T47D (cell line): ENCODE measurements around the gene SSH2.
"Not testable (repeated sequence)": the region's sequence is repeated elsewhere in the genome, so short reads cannot be mapped to it uniquely, and the experiment has no call there.

ENCODE experiments used
- DNase-seq, 2 experiments: peaks; one replicate each; pipeline versions ENCODE4 v3.0.0 to v3.0.0-alpha.2; 2011 to 2012; ENCODE audit warnings: low read depth in 1 of 2, low spot score in 1 of 2
- JUND ChIP-seq: IDR thresholded peaks from 2 replicates; pipeline ENCODE4 v1.6.1; 2012; ENCODE audit warnings: low read depth
- in situ Hi-C: cut with HindIII; loops from 2 replicates; pipeline ENCODE4 v1.10.0; 2016; ENCODE audit warnings: low sequenced_read_pairs, low pct_unique_long_range_greater_than_20kb

Gene SSH2

GRCh38 chr17:29796652-29797051 lies 133.4 kb downstream of the SSH2 start:
- in situ Hi-C loops, result no loop called here
- no peak for TF ChIP-seq JUND

DNA sequence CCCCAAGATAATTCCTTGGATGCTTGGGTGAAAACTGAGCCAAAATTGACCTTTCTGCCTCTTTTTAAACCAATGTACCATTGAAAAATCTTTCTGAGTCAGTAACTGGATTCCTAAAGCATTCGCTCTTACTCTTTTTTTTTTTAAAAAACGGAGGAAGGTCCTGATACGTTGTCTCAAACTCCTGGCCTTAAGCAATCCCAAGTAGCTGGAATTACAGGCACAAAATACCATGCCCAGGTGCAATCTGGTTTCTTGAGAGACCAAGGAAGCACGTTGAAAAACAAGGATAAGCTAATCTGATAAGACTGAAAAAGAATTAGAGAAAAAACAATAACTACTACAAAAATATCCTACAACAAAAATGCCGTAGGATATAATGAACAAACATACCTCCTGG lies 136.5 kb downstream of the SSH2 start:
- no peak for DNase-seq
- no peak for TF ChIP-seq JUND
- in situ Hi-C loops, result no loop called here

More at GRCh38 chr17:29796652-29797051, 133.4 kb downstream of the SSH2 start:
- DNase-seq, result no peak

- TF ChIP-seq JUND, result no peak
- DNase-seq, result no peak
- in situ Hi-C loops, result no loop called here
These were observed 138.5 kb downstream of the SSH2 start for GRCh38 chr17:29791336-29792080.

GRCh38 chr17:29789196-29790170 lies 140.5 kb downstream of the SSH2 start:
- DNase-seq, result no peak
- TF ChIP-seq JUND, result no peak
- in situ Hi-C loops, result no loop called here

DNA sequence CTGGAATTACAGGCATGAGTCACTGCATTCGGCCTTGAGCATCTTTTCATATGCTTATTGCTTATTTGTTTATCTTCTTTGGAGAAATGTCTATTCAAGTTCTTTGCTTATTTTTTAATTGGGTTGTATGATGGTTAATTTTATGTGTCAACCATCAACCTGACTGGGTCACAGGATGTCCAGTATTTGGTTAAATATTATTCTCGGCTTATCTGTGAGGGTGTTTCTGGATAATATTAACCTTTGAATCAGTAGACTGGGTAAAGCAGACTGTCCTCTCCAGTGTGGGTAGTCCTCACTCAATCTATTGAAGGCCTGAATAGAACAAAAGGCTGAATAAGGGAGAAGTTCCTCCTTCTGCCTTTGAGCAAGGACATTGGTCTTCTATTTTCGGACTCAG lies 142.0 kb downstream of the SSH2 start:
- in situ Hi-C loops, result no loop called here
- TF ChIP-seq JUND, result no peak
- DNase-seq, result no peak

DNA sequence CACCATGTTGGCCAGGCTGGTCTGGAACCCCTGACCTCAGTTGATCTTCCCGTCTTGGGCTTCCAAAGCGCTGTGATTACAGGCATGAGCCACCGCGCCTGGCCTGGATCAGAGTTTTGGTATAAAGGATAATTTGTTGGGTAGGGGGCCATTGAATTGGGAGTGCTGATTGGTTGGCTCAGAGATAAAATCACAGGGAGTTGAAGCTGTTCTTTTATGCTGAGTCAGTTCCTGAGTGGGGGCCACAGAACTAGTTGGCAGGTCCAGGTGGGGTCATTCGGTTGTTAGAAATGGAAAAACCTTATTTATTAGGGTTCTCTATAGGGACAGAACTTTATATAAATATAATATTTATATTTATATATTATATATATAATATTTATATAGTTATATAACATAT lies 147.1 kb downstream of the SSH2 start:
- no peak for TF ChIP-seq JUND
- DNase-seq, result no peak
- in situ Hi-C loops, result no loop called here

- DNase-seq, in situ Hi-C loops: not testable (repeated sequence)
These were observed 150.2 kb downstream of the SSH2 start for GRCh38 chr17:29779812-29780190.

DNA sequence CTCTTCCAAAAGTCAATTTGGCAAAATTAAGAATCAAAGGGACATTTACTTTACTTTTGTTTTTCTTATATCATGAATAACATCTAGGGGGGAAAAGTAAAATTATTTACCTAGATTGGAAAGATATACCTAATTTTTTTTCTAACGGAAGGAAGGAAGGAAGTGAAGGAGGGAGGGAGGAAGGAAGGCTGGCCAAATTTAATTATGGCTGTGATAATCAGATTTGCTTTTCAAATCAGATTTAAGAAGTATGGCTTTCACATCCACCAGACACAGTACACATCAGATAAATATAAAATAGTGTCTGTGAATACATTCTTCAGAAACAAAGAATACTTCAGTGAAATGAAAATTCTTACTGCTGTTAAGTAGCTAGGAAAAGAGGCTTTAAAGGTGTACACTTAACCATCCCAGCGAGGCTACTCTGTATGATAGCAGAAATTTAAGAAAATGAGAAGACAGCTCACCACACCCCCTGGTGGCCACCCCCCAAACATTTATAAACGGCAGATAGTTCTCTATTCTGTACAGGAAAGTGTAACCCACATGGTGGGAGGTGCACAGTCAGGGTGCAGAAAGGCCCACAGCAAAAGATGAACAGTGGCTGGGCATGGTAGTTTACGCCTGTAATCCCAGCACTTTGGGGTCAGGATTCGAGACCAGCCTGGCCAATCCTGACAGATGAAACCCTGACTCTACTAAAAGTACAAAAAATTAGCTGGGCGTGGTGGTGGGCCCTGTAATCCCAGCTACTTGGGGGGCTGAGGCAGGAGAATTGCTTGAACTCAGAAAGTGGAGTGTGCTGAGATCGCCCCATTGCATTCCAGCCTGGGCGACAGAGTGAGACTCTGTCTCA lies 150.8 kb downstream of the SSH2 start:
- no peak for TF ChIP-seq JUND
- in situ Hi-C loops, result no loop called here
- peak; percentile 31 to 67 for DNase-seq

DNA sequence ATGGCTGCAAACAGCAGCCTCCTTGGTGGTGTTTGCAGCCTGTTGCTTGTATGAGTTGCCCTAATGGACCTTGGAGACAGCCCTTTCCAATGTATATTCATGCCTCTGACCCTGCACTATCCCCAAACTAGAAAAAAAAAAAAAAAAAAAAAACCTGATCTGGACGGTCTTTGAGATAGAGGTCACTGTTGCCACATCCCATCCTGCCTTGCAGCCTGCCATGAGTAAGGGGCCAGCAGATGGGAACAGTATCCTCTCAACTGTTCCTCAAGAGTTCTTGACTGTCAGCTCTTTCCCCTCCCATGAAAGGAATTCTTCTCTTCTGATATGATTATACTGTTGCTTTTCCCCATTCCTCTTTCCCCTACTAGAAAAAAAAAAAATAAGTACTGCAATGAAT lies 152.4 kb downstream of the SSH2 start:
- in situ Hi-C loops, result no loop called here
- DNase-seq, result no peak
- TF ChIP-seq JUND, result no peak

- no peak for TF ChIP-seq JUND
- no peak for DNase-seq
- in situ Hi-C loops, result no loop called here
These were observed 154.0 kb downstream of the SSH2 start for GRCh38 chr17:29776026-29776425.

DNA sequence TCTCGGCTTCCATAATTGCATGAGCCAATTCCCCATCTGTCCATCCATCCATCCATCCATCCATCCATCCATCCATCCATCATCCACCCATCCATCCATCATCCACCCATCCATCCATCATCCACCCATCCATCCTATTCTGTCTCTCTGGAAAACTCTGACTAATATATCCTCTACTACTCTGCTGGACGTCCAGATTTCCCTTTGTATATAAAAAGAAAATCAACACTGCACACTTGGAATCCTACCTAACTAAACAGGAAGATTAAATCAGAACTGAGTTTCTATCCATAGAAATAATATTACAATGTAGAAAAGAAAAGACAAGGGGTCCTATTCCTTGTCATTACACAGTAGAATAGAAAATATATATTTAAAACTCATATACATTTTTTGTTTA lies 157.0 kb downstream of the SSH2 start:
- in situ Hi-C loops, result no loop called here
- TF ChIP-seq JUND, result no peak
- DNase-seq, result no peak

GRCh38 chr17:29771546-29771945 lies 158.5 kb downstream of the SSH2 start:
- in situ Hi-C loops, result no loop called here
- DNase-seq, result no peak
- TF ChIP-seq JUND, result no peak
